H9 (cell line): Measurements from ENCODE around the gene ADGRB3. TPM values are rescaled to one million over a fixed set of nuclear protein-coding genes. Genes with fewer than 3 reads are reported as not detected.

ENCODE experiments used
- DNase-seq: peaks from one replicate; pipeline ENCODE4 v3.0.0-alpha.2; 2017
- H2AFZ ChIP-seq: one replicate; pipeline ENCODE4 v1.6.1; 2013; ENCODE audit warnings: mild to moderate bottlenecking, low read length, control low read depth, moderate library complexity
- H2AK5ac ChIP-seq: 2 replicates; pipeline ENCODE4 v1.6.1; 2013; ENCODE audit warnings: low read length, control low read depth, mixed read lengths; ENCODE audit not compliant: insufficient read length
- H2BK120ac ChIP-seq: one replicate; pipeline ENCODE4 v1.6.1; 2013; ENCODE audit warnings: low read depth, mild to moderate bottlenecking, low read length, control low read depth, inconsistent platforms; ENCODE audit not compliant: poor library complexity, severe bottlenecking
- H2BK12ac ChIP-seq: 2 replicates; pipeline ENCODE4 v1.6.1; 2013; ENCODE audit warnings: low read length, control low read depth, mixed read lengths, low read depth; ENCODE audit not compliant: insufficient read length
- H2BK15ac ChIP-seq: 2 replicates; pipeline ENCODE4 v1.6.1; 2013; ENCODE audit warnings: low read depth, low read length, control low read depth
- H2BK20ac ChIP-seq: one replicate; pipeline ENCODE4 v1.6.1; 2013; ENCODE audit warnings: low read depth, mild to moderate bottlenecking, low read length, control low read depth, inconsistent platforms; ENCODE audit not compliant: poor library complexity, severe bottlenecking
- H2BK5ac ChIP-seq: 2 replicates; pipeline ENCODE4 v1.6.1; 2013; ENCODE audit warnings: low read length, control low read depth, mixed read lengths; ENCODE audit not compliant: insufficient read length
- H3K14ac ChIP-seq: 2 replicates; pipeline ENCODE4 v1.6.1; 2013; ENCODE audit warnings: low read length, control low read depth; ENCODE audit not compliant: insufficient read depth
- H3K18ac ChIP-seq: 2 replicates; pipeline ENCODE4 v1.6.1; 2013; ENCODE audit warnings: low read depth, mild to moderate bottlenecking, mixed read lengths, low read length, control low read depth; ENCODE audit not compliant: insufficient read length
- H3K23ac ChIP-seq: 2 replicates; pipeline ENCODE4 v1.6.1; 2013; ENCODE audit warnings: low read length, control low read depth, mixed read lengths, low read depth; ENCODE audit not compliant: insufficient read length
- H3K23me2 ChIP-seq: 2 replicates; pipeline ENCODE4 v1.6.1; 2013; ENCODE audit warnings: low read depth, mild to moderate bottlenecking, mixed read lengths, low read length, control low read depth; ENCODE audit not compliant: insufficient read length, poor library complexity, severe bottlenecking
- H3K27ac ChIP-seq: 2 replicates; pipeline ENCODE4 v1.5.1; 2013; ENCODE audit warnings: low read length, control low read depth, mixed read lengths, low read depth; ENCODE audit not compliant: insufficient read length
- H3K27me3 ChIP-seq: 2 replicates; pipeline ENCODE4 v1.6.1; 2013; ENCODE audit warnings: low read length, control low read depth, inconsistent platforms; ENCODE audit not compliant: insufficient read depth
- H3K4ac ChIP-seq: 2 replicates; pipeline ENCODE4 v1.6.1; 2013; ENCODE audit warnings: low read depth, mild to moderate bottlenecking, control low read depth, inconsistent platforms, low read length, moderate library complexity
- H3K4me1 ChIP-seq: 2 replicates; pipeline ENCODE4 v1.6.1; 2013; ENCODE audit warnings: low read length, control low read depth, inconsistent platforms; ENCODE audit not compliant: insufficient read depth
- H3K4me2 ChIP-seq: 2 replicates; pipeline ENCODE4 v1.6.1; 2013; ENCODE audit warnings: low read length, control low read depth, mixed read lengths; ENCODE audit not compliant: insufficient read length, insufficient read depth
- H3K56ac ChIP-seq: 2 replicates; pipeline ENCODE4 v1.6.1; 2013; ENCODE audit warnings: low read depth, mild to moderate bottlenecking, mixed read lengths, low read length, control low read depth; ENCODE audit not compliant: insufficient read length
- H3K79me1 ChIP-seq: 2 replicates; pipeline ENCODE4 v1.6.1; 2013; ENCODE audit warnings: low read depth, mild to moderate bottlenecking, moderate library complexity, low read length, control low read depth, inconsistent platforms; ENCODE audit not compliant: insufficient read depth, poor library complexity, severe bottlenecking
- H3K79me2 ChIP-seq: 2 replicates; pipeline ENCODE4 v1.6.1; 2013; ENCODE audit warnings: low read length, control low read depth, inconsistent platforms; ENCODE audit not compliant: insufficient read depth
- H3K9ac ChIP-seq: 2 replicates; pipeline ENCODE4 v1.6.1; 2013; ENCODE audit warnings: low read length, control low read depth, mixed read lengths; ENCODE audit not compliant: insufficient read length; ENCODE audit errors: extremely low read depth
- H3K9me3 ChIP-seq: one replicate; pipeline ENCODE4 v1.6.1; 2013; ENCODE audit warnings: low read depth, low read length, inconsistent platforms; ENCODE audit not compliant: control insufficient read depth
- H3T11ph ChIP-seq: one replicate; pipeline ENCODE4 v1.6.1; 2013; ENCODE audit warnings: mild to moderate bottlenecking, low read length, control low read depth, inconsistent platforms
- H4K20me1 ChIP-seq: one replicate; pipeline ENCODE4 v1.6.1; 2013; ENCODE audit not compliant: control insufficient read depth, insufficient read length, insufficient read depth
- H4K5ac ChIP-seq: 2 replicates; pipeline ENCODE4 v1.6.1; 2013; ENCODE audit warnings: low read depth, mild to moderate bottlenecking, mixed read lengths, low read length, control low read depth; ENCODE audit not compliant: insufficient read length
- H4K8ac ChIP-seq: replicated peaks from 2 replicates; pipeline ENCODE4 v1.6.1; 2013; ENCODE audit warnings: low read length, control low read depth, mixed read lengths, low read depth; ENCODE audit not compliant: insufficient read length
- H4K91ac ChIP-seq: 2 replicates; pipeline ENCODE4 v1.6.1; 2013; ENCODE audit warnings: low read depth, mild to moderate bottlenecking, moderate library complexity, mixed read lengths, low read length, control low read depth; ENCODE audit not compliant: insufficient read length
- H3K27ac Mint-ChIP-seq, 3 experiments: 2 replicates in 2 of 3; 3 replicates in 1 of 3; pipeline ENCODE4 v1.8.0; 2020 to 2021; ENCODE audit warnings: mixed read lengths in 3 of 3, mild to moderate bottlenecking in 1 of 3, moderate library complexity in 1 of 3
- H3K27me3 Mint-ChIP-seq: 2 replicates; pipeline ENCODE4 v1.8.0; 2021; ENCODE audit warnings: low read depth, mild to moderate bottlenecking, moderate library complexity, mixed read lengths
- H3K36me3 Mint-ChIP-seq, 3 experiments: 2 replicates in 2 of 3; 3 replicates in 1 of 3; pipeline ENCODE4 v1.8.0; 2020 to 2021; ENCODE audit warnings: low read depth in 3 of 3, mixed read lengths in 3 of 3; ENCODE audit not compliant: insufficient read depth in 1 of 3
- H3K4me1 Mint-ChIP-seq, 2 experiments: 2 replicates each; pipeline ENCODE4 v1.8.0; 2020; ENCODE audit warnings: mixed read lengths in 2 of 2
- H3K4me3 Mint-ChIP-seq, 2 experiments: 2 replicates in 1 of 2; 3 replicates in 1 of 2; pipeline ENCODE4 v1.8.0; 2020 to 2021; ENCODE audit warnings: mild to moderate bottlenecking in 2 of 2, mixed read lengths in 2 of 2, moderate library complexity in 1 of 2
- H3K9me3 Mint-ChIP-seq, 2 experiments: 2 replicates in 1 of 2; 3 replicates in 1 of 2; pipeline ENCODE4 v1.8.0; 2020; ENCODE audit warnings: mild to moderate bottlenecking in 2 of 2, mixed read lengths in 2 of 2, moderate library complexity in 1 of 2
- WGBS: extraction: QIAGEN DNeasy Blood & Tissue Kit; methylation state at CpG from one replicate; pipeline ENCODE4 v1.1.7; 2013; ENCODE audit warnings: missing lambda C conversion rate, low lambda C conversion rate, mixed read lengths; ENCODE audit not compliant: insufficient read length; ENCODE audit errors: extremely low coverage; 5-methylcytosine and 5-hydroxymethylcytosine counted together
- total RNA-seq: library from RNA; stranded (reverse); gene quantifications from 2 replicates; pipeline ENCODE4 v1.2.1, GENCODE V29; 2021
- TF ChIP-seq, protein P1 (sequence below): fragments of 200-600 bp; sonication (generic); conservative IDR thresholded peaks from 3 replicates; pipeline ENCODE4 v1.8.0; 2021; ENCODE audit warnings: antibody characterized with exemption, mild to moderate bottlenecking

Gene ADGRB3
- total RNA-seq, 1 experiment from 2014 or later: 0.37 TPM

DNA sequence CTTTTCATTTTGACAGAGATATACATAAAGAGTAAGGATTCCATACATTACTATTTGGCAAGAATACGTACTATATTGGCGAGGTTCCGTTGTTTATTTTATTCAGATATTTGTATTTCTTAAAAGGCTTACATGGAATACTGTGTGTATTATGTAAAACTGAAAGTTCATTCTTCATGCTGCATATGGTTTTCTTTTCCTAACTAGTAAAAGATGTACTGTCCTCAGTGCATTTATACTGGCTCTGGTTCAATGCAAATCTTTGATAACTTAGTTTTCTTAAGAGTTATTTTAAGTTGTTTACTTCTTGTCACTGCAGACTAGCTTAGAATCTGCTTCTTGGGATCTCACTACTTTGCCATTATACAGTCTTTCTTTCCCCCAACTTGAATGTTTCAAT, 42.0 kb downstream of the ADGRB3 start:
- Histone ChIP-seq H4K91ac (no peak overlapping the region), H3K27ac (no peak overlapping the region), H2BK20ac (no peak overlapping the region), H3K23me2 (no peaks in the 10 kb centered on the region), H2BK12ac (no peak overlapping the region), H3K4me1 (no peaks in the 10 kb centered on the region), H4K5ac (no peak overlapping the region), H2AFZ (no peak overlapping the region), H3K27me3 (no peaks in the 10 kb centered on the region), H3K4me2 (no peak overlapping the region), H3K56ac (no peak overlapping the region), H3K9ac (no peak overlapping the region), H3K79me2 (no peaks in the 10 kb centered on the region), H3T11ph (no peak overlapping the region), H2AK5ac (no peak overlapping the region), H3K18ac (no peak overlapping the region), H3K23ac (no peak overlapping the region), H4K20me1 (no peaks in the 10 kb centered on the region), H2BK5ac (no peak overlapping the region), H3K14ac (no peak overlapping the region), H2BK15ac (no peak overlapping the region), H2BK120ac (no peak overlapping the region), H4K8ac (no peak overlapping the region), H3K4ac (no peak overlapping the region), H3K9me3 (no peaks in the 10 kb centered on the region), H3K79me1 (no peaks in the 10 kb centered on the region)
- no peaks in the 10 kb centered on the region for H3K27me3 Mint-ChIP-seq
- no peaks in the 10 kb centered on the region for H3K4me1 Mint-ChIP-seq
- WGBS: no CpG with 5 or more reads among the region's 3 CpGs
- TF ChIP-seq, protein P1, sequence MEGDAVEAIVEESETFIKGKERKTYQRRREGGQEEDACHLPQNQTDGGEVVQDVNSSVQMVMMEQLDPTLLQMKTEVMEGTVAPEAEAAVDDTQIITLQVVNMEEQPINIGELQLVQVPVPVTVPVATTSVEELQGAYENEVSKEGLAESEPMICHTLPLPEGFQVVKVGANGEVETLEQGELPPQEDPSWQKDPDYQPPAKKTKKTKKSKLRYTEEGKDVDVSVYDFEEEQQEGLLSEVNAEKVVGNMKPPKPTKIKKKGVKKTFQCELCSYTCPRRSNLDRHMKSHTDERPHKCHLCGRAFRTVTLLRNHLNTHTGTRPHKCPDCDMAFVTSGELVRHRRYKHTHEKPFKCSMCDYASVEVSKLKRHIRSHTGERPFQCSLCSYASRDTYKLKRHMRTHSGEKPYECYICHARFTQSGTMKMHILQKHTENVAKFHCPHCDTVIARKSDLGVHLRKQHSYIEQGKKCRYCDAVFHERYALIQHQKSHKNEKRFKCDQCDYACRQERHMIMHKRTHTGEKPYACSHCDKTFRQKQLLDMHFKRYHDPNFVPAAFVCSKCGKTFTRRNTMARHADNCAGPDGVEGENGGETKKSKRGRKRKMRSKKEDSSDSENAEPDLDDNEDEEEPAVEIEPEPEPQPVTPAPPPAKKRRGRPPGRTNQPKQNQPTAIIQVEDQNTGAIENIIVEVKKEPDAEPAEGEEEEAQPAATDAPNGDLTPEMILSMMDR: no peak
- no peak for DNase-seq
- H3K4me3 Mint-ChIP-seq: no peak overlapping the region
- no peaks in the 10 kb centered on the region for H3K36me3 Mint-ChIP-seq
- H3K9me3 Mint-ChIP-seq: no peaks in the 10 kb centered on the region
- H3K27ac Mint-ChIP-seq: no peak overlapping the region
